ENCODE results near the gene PIK3R3.

Gene PIK3R3

DNA sequence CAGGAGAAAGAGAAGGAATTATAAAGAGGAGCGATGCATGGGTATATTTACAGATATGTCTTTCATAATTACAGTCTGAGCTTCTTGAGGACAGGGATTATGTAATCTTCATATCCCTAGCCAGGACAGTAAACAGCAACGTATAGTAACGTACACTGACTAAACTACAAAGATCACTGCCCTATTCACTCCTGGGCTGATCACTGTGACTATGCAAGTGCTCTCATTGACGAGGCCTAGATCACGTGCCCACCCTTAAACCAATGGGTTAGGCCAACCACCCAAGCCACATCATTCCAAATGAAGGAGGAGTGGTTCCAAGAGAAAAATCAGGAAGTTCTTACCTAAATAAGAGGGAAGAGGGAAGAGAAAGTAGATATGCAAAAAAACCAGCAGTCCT is 18.5 kb downstream of the PIK3R3 start:
- TF ChIP-seq, protein P1, sequence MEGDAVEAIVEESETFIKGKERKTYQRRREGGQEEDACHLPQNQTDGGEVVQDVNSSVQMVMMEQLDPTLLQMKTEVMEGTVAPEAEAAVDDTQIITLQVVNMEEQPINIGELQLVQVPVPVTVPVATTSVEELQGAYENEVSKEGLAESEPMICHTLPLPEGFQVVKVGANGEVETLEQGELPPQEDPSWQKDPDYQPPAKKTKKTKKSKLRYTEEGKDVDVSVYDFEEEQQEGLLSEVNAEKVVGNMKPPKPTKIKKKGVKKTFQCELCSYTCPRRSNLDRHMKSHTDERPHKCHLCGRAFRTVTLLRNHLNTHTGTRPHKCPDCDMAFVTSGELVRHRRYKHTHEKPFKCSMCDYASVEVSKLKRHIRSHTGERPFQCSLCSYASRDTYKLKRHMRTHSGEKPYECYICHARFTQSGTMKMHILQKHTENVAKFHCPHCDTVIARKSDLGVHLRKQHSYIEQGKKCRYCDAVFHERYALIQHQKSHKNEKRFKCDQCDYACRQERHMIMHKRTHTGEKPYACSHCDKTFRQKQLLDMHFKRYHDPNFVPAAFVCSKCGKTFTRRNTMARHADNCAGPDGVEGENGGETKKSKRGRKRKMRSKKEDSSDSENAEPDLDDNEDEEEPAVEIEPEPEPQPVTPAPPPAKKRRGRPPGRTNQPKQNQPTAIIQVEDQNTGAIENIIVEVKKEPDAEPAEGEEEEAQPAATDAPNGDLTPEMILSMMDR (conservative IDR thresholded peaks at IDR 0.05; ENCODE audit: control insufficient read depth, insufficient read depth, low read depth, low read length): no peak
- H3K4me3 ChIP-seq (ENCODE audit: control insufficient read depth, low read depth, low read length): no peak overlapping the region
- no peak for DNase-seq (ENCODE audit: low read depth)

DNA sequence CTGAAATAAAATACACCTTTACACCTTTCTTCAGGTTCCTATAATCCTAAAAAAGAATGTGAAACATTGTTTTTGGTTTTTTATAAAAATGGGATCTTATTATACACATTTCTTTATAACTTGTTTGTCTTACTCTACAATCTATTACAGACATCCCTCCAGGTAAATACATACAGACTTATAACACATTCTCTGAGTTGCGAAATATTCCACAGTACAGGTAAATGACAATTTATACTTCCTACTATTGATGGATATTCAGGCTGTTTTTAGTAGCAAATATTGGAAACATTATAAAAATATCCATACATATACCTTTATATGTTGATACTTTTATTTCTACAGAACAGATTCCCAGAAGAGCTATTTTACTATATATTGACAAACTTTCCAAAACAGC is 20.3 kb downstream of the PIK3R3 start:
- no peak for DNase-seq (ENCODE audit: low read depth)
- no peak overlapping the region for H3K4me3 ChIP-seq (ENCODE audit: control insufficient read depth, low read depth, low read length)
- TF ChIP-seq, protein P1 (conservative IDR thresholded peaks at IDR 0.05; ENCODE audit: control insufficient read depth, insufficient read depth, low read depth, low read length): no peak

DNA sequence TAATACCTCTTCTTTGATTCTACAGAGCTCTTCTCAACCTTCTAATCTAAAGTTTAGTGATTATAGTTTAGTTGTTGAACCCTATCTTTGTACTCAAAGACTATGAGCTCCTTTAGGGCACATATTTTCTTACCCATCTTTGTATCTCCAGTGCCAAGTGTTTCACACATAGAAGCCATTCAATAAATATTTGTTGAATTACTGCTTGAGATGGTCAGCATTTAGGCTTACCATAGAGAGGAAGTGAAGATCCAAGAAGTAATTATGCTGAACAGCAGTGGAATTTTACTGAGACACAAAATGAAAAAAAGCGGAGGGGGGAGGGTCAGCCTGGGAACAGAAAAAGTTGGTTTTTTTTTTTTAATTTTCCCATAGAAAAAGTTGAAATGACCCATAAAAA is 21.9 kb downstream of the PIK3R3 start:
- TF ChIP-seq, protein P1 (conservative IDR thresholded peaks at IDR 0.05; ENCODE audit: control insufficient read depth, insufficient read depth, low read depth, low read length): no peak
- DNase-seq (ENCODE audit: low read depth): no peak
- H3K4me3 ChIP-seq (ENCODE audit: control insufficient read depth, low read depth, low read length): no peak overlapping the region

DNA sequence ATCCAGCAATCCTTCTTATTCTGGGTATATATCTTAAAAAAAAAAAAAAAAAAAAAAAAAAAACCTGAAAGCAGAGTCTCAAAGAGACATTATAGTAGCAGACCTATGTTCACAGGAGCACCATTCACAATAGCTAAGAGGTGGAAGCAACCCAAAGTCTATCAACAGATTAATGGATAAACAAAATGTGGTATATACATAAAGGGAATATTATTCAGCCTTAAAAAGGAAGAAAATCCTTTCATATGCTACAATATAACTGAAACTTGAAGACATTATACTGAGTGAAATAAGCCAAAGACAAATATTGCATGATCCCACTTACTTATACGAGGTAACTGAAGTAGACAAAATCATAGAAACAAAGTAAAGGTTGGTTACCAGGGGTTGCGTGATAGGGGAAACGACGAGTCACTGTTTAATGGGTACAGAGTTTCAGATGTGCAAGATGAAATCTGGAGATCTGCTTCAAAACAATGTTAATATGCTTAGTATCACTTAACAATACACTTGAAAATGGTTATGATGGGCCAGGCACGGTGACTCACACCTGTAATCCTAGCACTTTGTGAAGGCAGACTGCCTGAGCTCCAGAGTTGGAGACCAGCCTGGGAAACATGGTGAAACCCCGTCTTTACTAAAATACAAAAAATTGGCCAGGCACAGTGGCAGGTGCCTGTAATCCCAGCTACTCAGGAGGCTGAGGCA is 29.5 kb downstream of the PIK3R3 start:
- TF ChIP-seq, protein P1 (conservative IDR thresholded peaks at IDR 0.05; ENCODE audit: control insufficient read depth, insufficient read depth, low read depth, low read length): no peak
- H3K4me3 ChIP-seq (ENCODE audit: control insufficient read depth, low read depth, low read length): no peak overlapping the region
- no peak for DNase-seq (ENCODE audit: low read depth)

DNA sequence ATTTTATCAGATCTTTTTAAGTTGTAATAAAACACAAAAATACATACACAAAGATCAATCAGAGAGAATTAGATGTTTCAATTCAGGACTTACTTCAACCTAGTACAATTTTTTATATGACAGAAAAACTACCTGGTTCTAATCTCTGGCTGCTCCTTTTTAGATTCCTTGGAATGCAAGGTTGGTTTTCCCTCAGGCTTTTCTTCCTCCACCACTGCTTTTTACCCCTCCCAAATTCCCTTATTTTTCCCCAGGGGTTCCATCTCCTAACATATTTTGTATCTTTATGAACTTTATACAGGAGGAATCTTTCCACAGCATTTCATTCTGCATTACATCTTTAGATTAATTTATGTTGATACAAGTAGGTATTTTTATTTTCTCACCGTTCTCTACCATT is 33.2 kb downstream of the PIK3R3 start:
- TF ChIP-seq, protein P1 (conservative IDR thresholded peaks at IDR 0.05; ENCODE audit: control insufficient read depth, insufficient read depth, low read depth, low read length): no peak
- H3K4me3 ChIP-seq (ENCODE audit: control insufficient read depth, low read depth, low read length): no peak overlapping the region

DNA sequence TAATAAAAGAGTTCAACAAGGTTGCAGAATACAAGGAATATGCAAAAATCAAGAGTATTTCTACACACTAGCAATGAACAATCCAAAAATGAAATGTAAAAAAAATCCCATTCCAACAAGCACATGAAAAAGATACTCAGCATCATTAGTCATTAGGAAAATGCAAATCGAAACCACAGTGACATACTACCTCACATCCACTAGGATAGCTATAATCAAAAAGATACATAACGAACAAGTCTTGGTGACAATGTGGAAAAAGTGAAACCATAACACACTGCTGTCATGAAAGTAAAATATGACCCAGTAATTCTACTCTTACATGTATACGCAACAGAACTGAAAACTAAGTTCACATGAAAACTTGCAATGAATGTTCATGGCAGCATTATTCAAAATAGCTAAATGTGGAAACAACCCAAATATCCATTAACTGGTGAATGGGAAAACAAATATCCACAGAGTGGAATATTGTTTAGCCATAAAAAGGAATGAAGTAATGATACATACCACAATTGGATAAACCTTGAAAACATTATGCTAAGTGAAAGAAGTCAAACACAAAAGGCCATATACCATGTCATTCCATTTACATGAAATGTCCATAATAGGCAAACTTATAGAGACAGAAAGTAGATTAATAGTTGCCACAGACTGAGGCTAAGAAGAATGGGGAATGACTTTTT is 34.3 kb downstream of the PIK3R3 start:
- TF ChIP-seq, protein P1 (conservative IDR thresholded peaks at IDR 0.05; ENCODE audit: control insufficient read depth, insufficient read depth, low read depth, low read length): no peak
- no peak for DNase-seq (ENCODE audit: low read depth)

More for the DNA sequence above, 33.2 kb downstream of the PIK3R3 start:
- DNase-seq (ENCODE audit: low read depth): no peak

More for the DNA sequence above, 34.3 kb downstream of the PIK3R3 start:
- H3K4me3 ChIP-seq (ENCODE audit: control insufficient read depth, low read depth, low read length): no peak overlapping the region

All from fibroblast of mammary gland (primary cell).